ENCODE measurements around the gene SURF2.

DNA sequence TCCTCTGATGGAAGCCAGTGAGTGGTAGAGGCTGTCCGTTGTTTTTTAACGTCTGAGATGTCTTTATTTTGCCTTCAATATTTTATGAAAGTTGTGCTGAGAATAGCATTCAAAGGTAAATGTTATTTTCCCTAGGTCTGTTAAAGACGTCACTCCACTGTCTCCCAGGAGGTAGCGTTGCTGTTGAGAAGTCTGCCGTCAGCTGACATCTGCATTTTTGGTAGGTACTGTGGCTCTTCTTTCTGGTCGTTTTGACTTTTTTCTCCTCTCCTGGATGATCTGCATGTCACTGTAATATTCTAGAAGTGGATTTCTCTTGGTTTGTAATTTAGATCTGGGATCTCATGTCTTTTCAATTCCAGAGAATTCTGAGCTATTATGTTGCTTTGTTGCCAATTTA, 46.7 kb upstream of the SURF2 start:
- TF ChIP-seq, protein P1, sequence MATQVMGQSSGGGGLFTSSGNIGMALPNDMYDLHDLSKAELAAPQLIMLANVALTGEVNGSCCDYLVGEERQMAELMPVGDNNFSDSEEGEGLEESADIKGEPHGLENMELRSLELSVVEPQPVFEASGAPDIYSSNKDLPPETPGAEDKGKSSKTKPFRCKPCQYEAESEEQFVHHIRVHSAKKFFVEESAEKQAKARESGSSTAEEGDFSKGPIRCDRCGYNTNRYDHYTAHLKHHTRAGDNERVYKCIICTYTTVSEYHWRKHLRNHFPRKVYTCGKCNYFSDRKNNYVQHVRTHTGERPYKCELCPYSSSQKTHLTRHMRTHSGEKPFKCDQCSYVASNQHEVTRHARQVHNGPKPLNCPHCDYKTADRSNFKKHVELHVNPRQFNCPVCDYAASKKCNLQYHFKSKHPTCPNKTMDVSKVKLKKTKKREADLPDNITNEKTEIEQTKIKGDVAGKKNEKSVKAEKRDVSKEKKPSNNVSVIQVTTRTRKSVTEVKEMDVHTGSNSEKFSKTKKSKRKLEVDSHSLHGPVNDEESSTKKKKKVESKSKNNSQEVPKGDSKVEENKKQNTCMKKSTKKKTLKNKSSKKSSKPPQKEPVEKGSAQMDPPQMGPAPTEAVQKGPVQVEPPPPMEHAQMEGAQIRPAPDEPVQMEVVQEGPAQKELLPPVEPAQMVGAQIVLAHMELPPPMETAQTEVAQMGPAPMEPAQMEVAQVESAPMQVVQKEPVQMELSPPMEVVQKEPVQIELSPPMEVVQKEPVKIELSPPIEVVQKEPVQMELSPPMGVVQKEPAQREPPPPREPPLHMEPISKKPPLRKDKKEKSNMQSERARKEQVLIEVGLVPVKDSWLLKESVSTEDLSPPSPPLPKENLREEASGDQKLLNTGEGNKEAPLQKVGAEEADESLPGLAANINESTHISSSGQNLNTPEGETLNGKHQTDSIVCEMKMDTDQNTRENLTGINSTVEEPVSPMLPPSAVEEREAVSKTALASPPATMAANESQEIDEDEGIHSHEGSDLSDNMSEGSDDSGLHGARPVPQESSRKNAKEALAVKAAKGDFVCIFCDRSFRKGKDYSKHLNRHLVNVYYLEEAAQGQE (IDR thresholded peaks at IDR 0.05; ENCODE audit: low read depth): no peak
- TF ChIP-seq TAF1 (IDR thresholded peaks at IDR 0.05; ENCODE audit: low read depth) (no peak), FOXM1 (IDR thresholded peaks at IDR 0.05; ENCODE audit: borderline replicate concordance, low read depth) (no peak), CEBPB (IDR thresholded peaks at IDR 0.05) (no peak), CREB1 (IDR thresholded peaks at IDR 0.05; ENCODE audit: low read depth) (no peak), NFIC (IDR thresholded peaks at IDR 0.05) (no peak)
- TF ChIP-seq, protein P2, sequence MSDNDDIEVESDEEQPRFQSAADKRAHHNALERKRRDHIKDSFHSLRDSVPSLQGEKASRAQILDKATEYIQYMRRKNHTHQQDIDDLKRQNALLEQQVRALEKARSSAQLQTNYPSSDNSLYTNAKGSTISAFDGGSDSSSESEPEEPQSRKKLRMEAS (IDR thresholded peaks at IDR 0.05): no peak
- TF ChIP-seq, protein P3, sequence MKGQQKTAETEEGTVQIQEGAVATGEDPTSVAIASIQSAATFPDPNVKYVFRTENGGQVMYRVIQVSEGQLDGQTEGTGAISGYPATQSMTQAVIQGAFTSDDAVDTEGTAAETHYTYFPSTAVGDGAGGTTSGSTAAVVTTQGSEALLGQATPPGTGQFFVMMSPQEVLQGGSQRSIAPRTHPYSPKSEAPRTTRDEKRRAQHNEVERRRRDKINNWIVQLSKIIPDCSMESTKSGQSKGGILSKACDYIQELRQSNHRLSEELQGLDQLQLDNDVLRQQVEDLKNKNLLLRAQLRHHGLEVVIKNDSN (IDR thresholded peaks at IDR 0.05): no peak

Data from Ishikawa (cell line).